Neural crest cell (in vitro differentiated cells): ENCODE data around the gene VIP. TPM values are rescaled to one million over a fixed set of nuclear protein-coding genes. Genes with fewer than 3 reads are reported as not detected.
A peak's percentile ranks its signal among the peaks of the same experiment; 100 is the strongest.

Experiments used
- DNase-seq: peaks from one replicate; pipeline ENCODE4 v3.0.0; 2021; ENCODE audit warnings: low read depth, mixed read lengths, low spot score
- H3K27ac Mint-ChIP-seq: one replicate; pipeline ENCODE4 v1.8.0; 2021; ENCODE audit warnings: mild to moderate bottlenecking, mixed read lengths; ENCODE audit not compliant: unreplicated experiment
- H3K27me3 Mint-ChIP-seq: 2 replicates; pipeline ENCODE4 v1.8.0; 2021; ENCODE audit warnings: low read depth, mild to moderate bottlenecking, mixed read lengths
- H3K36me3 Mint-ChIP-seq: 2 replicates; pipeline ENCODE4 v1.8.0; 2021; ENCODE audit warnings: low read depth, mild to moderate bottlenecking, mixed read lengths
- H3K4me1 Mint-ChIP-seq: 2 replicates; pipeline ENCODE4 v1.8.0; 2021; ENCODE audit warnings: mixed read lengths
- H3K4me3 Mint-ChIP-seq: one replicate; pipeline ENCODE4 v1.8.0; 2021; ENCODE audit warnings: mild to moderate bottlenecking, mixed read lengths
- H3K9me3 Mint-ChIP-seq: 2 replicates; pipeline ENCODE4 v1.8.0; 2021; ENCODE audit warnings: mixed read lengths
- total RNA-seq: library from RNA; stranded (reverse); gene quantifications from 2 replicates; pipeline ENCODE4 v1.2.1, GENCODE V29; 2021
- TF ChIP-seq, protein P1 (sequence below): fragments of 200-600 bp; sonication (generic); conservative IDR thresholded peaks from 2 replicates; pipeline ENCODE4 v1.5.0; 2021; ENCODE audit warnings: antibody characterized with exemption, mild to moderate bottlenecking

Gene VIP
- total RNA-seq, 1 donor from 2014 or later: not detected

DNA sequence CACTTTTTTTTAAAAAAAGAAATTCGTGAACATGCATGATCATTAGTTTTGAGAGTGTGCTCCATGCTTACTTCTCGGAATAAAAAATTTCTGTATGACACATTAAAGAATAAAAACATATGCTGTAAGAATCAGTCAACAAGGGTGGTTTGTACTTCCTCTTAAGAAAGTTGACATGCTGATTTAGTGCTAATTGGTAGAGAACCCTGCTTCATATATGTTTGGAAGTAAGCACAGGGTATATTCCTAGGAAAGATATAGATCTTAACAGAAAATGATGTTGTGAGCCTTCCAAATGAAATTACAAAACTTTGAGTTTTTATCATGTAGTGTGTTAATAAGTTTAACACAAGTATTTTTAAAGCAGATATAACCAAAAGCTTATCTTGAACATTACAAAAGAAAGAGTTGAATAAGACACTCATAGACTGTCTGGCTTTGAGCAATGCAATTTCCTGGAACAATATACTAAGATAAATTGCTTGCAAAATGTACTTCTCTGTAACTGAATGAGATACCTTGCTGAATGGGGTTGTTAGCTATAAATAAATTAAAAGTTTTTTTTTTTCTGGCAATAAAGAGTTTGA is 13.8 kb upstream of the VIP start:
- H3K9me3 Mint-ChIP-seq: no peaks in the 10 kb centered on the region
- DNase-seq: no peak
- H3K36me3 Mint-ChIP-seq: no peaks in the 10 kb centered on the region
- H3K4me1 Mint-ChIP-seq: no peaks in the 10 kb centered on the region
- TF ChIP-seq, protein P1, sequence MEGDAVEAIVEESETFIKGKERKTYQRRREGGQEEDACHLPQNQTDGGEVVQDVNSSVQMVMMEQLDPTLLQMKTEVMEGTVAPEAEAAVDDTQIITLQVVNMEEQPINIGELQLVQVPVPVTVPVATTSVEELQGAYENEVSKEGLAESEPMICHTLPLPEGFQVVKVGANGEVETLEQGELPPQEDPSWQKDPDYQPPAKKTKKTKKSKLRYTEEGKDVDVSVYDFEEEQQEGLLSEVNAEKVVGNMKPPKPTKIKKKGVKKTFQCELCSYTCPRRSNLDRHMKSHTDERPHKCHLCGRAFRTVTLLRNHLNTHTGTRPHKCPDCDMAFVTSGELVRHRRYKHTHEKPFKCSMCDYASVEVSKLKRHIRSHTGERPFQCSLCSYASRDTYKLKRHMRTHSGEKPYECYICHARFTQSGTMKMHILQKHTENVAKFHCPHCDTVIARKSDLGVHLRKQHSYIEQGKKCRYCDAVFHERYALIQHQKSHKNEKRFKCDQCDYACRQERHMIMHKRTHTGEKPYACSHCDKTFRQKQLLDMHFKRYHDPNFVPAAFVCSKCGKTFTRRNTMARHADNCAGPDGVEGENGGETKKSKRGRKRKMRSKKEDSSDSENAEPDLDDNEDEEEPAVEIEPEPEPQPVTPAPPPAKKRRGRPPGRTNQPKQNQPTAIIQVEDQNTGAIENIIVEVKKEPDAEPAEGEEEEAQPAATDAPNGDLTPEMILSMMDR: no peak
- no peak overlapping the region for H3K4me3 Mint-ChIP-seq
- H3K27ac Mint-ChIP-seq: no peak overlapping the region
- H3K27me3 Mint-ChIP-seq: peaks cover 21% of the 10 kb centered on the region

DNA sequence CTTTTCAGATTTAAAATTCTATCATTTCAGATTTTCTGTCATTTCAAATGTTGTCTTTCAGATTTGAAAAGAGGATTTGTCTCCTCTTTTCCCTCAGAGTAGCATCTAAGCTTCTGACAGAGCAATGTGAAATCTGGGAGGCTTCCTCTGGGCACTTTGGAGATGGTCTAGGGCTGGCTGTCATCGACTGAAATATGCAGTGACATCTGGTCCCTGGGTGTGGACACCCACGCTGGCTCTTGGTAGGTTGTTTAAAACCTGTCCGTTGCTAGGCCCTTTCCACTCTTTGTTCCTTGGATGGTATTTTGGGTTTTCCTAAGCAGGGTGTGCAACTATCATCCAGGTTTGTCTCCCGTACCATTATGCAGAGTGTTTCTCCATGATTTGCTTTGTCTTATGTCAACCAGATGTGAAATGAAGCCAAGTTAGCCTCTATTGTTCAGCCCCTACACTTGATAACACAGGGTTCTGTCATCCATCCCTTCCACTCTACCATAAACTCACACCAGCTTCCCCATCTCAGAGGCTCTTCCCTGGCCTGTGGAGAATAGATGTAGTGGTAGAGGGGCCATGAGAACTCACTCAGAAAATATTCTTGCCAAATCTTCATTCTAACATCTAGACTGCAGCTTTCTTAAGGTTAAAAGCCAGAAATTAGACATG is 5.0 kb upstream of the VIP start:
- Mint-ChIP-seq H3K27me3 (peaks cover 37% of the 10 kb centered on the region), H3K36me3 (no peaks in the 10 kb centered on the region), H3K27ac (no peak overlapping the region), H3K4me1 (no peaks in the 10 kb centered on the region), H3K4me3 (no peak overlapping the region), H3K9me3 (no peaks in the 10 kb centered on the region)
- TF ChIP-seq, protein P1: no peak
- no peak for DNase-seq

GRCh38 chr6:152746172-152746553 is 4.4 kb upstream of the VIP start:
- Mint-ChIP-seq H3K9me3 (no peaks in the 10 kb centered on the region), H3K4me1 (no peaks in the 10 kb centered on the region), H3K27ac (no peak overlapping the region), H3K27me3 (peaks cover 37% of the 10 kb centered on the region), H3K4me3 (no peak overlapping the region), H3K36me3 (no peaks in the 10 kb centered on the region)
- TF ChIP-seq, protein P1: no peak
- DNase-seq: no peak

- Mint-ChIP-seq H3K27ac (no peak overlapping the region), H3K4me1 (no peaks in the 10 kb centered on the region), H3K9me3 (no peaks in the 10 kb centered on the region), H3K4me3 (no peak overlapping the region), H3K36me3 (no peaks in the 10 kb centered on the region), H3K27me3 (peaks cover 38% of the 10 kb centered on the region)
- TF ChIP-seq, protein P1: peak; percentile 58
- DNase-seq: no peak
Observed at GRCh38 chr6:152748843-152749242, 1.8 kb upstream of the VIP start.

DNA sequence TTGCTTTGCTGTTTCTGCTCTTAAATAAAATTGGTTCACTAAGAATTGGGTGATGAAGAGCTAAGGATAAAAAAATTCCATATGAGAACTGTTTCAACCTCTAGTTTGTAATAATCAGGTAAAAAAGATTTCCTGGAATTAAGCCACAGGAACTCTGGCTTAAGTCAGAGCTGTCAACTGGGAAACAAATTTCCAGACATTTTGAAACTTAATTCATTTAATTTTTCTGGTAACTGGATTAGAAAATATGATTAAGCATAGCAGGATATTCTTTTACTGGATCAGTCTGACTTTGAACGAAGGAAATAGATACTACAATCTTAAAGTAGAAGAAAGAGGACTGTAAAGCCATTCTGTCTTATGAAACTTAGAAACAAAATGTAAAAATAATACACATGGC is 1.3 kb upstream of the VIP start:
- Mint-ChIP-seq H3K27ac (no peak overlapping the region), H3K27me3 (peaks cover 39% of the 10 kb centered on the region), H3K36me3 (no peaks in the 10 kb centered on the region), H3K4me1 (no peaks in the 10 kb centered on the region), H3K4me3 (no peak overlapping the region), H3K9me3 (no peaks in the 10 kb centered on the region)
- TF ChIP-seq, protein P1: no peak
- DNase-seq: no peak
